Central memory CD8-positive, alpha-beta T cell (primary cell): ENCODE measurements around the gene KBTBD12.

Experiments used
- ATAC-seq: fragments of 150-1000 bp; cut with Tn5 transposase; replicated peaks from 2 replicates; pipeline ENCODE4 v1.10.0; 2022; ENCODE audit warnings: mild to moderate bottlenecking, moderate FRiP score, moderate number of reproducible peaks; ENCODE audit not compliant: poor library complexity, severe bottlenecking; ENCODE audit errors: extremely low read depth
- DNase-seq, 2 donors: peaks; one replicate each; pipeline ENCODE4 v3.0.0; 2021; ENCODE audit warnings: low spot score in 2 of 2
- H3K27ac Mint-ChIP-seq: one replicate; pipeline ENCODE4 v1.8.0; 2022; ENCODE audit warnings: low read depth, mild to moderate bottlenecking, moderate library complexity, mixed read lengths
- H3K27me3 Mint-ChIP-seq: one replicate; pipeline ENCODE4 v1.8.0; 2022; ENCODE audit warnings: mixed read lengths
- H3K36me3 Mint-ChIP-seq: one replicate; pipeline ENCODE4 v1.8.0; 2022; ENCODE audit warnings: mild to moderate bottlenecking, moderate library complexity, mixed read lengths; ENCODE audit not compliant: insufficient read depth
- H3K4me1 Mint-ChIP-seq: one replicate; pipeline ENCODE4 v1.8.0; 2022; ENCODE audit warnings: mixed read lengths
- H3K4me3 Mint-ChIP-seq: one replicate; pipeline ENCODE4 v1.8.0; 2022; ENCODE audit warnings: mild to moderate bottlenecking, moderate library complexity, mixed read lengths
- H3K9me3 Mint-ChIP-seq: one replicate; pipeline ENCODE4 v1.8.0; 2022; ENCODE audit warnings: mixed read lengths

The KBTBD12 gene

GRCh38 chr3:127964053-127964452, 49.0 kb downstream of the KBTBD12 start:
- H3K4me3 Mint-ChIP-seq: no peak overlapping the region
- H3K27ac Mint-ChIP-seq: no peak overlapping the region
- H3K9me3 Mint-ChIP-seq: no peaks in the 10 kb centered on the region
- peaks cover 2% of the 10 kb centered on the region for H3K36me3 Mint-ChIP-seq
- peaks cover 36% of the 10 kb centered on the region for H3K27me3 Mint-ChIP-seq
- ATAC-seq (no peak), DNase-seq (no peak)
- H3K4me1 Mint-ChIP-seq: no peaks in the 10 kb centered on the region

DNA sequence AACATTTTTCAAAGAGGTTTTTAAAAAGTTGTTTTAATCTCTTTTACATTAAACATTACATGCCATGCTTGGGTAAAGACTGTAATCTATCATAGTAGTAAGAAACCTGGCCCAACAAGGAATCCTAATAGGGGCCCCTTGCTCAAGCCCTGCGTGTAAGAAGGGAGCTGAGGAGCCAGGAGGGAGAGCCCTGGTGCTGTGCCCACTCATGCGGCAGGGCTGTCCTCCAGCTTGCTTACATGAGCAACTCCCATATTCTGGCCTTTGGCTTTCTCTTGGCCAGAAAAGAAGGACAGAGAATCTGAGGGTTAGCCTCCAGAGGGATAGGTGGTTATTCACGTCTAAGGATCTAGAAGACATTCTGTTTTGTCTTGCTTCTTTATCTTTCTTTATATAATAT, 49.8 kb downstream of the KBTBD12 start:
- H3K27me3 Mint-ChIP-seq: peaks cover 36% of the 10 kb centered on the region
- no peak overlapping the region for H3K27ac Mint-ChIP-seq
- peaks cover 2% of the 10 kb centered on the region for H3K36me3 Mint-ChIP-seq
- ATAC-seq (no peak), DNase-seq (no peak)
- no peak overlapping the region for H3K4me3 Mint-ChIP-seq
- no peaks in the 10 kb centered on the region for H3K4me1 Mint-ChIP-seq
- H3K9me3 Mint-ChIP-seq: no peaks in the 10 kb centered on the region

- Mint-ChIP-seq H3K9me3 (no peaks in the 10 kb centered on the region), H3K4me1 (no peaks in the 10 kb centered on the region), H3K4me3 (no peak overlapping the region), H3K36me3 (no peaks in the 10 kb centered on the region), H3K27ac (no peak overlapping the region), H3K27me3 (peaks cover 57% of the 10 kb centered on the region)
- no peak for DNase-seq
- no peak for ATAC-seq
Measured at GRCh38 chr3:127967316-127967715, 52.3 kb downstream of the KBTBD12 start.

DNA sequence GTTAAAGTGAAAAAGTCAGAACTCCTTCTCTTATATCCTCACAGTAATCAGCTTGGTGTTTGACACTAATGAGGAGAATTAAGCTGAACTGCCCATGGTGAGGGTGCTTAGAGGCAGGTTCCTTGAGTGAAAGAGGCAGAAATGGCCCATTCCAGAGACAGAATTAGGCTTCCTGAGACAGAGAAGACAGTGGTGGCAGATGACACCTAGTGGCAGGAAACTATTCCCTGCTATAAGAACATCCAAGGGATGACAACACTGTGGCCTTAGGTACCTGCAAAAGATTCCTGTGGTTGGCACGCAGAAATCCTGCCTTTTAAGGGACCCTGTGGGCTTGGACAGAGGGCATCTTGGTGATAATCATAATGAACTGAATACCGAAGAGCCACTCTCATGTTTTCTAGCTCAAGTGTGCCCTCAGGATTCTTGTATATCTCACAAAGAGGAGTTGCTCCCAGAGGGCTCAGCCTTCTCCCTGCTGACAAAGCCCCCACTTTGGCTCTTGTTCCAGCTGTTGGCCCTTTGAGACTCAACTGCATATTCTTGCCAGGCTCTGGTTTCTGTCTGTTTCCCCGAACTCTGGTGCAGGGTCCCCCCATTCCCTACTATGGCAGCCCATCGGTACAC, 56.0 kb downstream of the KBTBD12 start:
- H3K27me3 Mint-ChIP-seq: peaks cover 58% of the 10 kb centered on the region
- H3K9me3 Mint-ChIP-seq: no peaks in the 10 kb centered on the region
- no peaks in the 10 kb centered on the region for H3K36me3 Mint-ChIP-seq
- H3K4me3 Mint-ChIP-seq: no peak overlapping the region
- no peaks in the 10 kb centered on the region for H3K4me1 Mint-ChIP-seq
- no peak overlapping the region for H3K27ac Mint-ChIP-seq
- no peak for DNase-seq
- ATAC-seq: no peak

- ATAC-seq (no peak), DNase-seq (no peak)
- H3K9me3 Mint-ChIP-seq: no peaks in the 10 kb centered on the region
- H3K27me3 Mint-ChIP-seq: peaks cover 58% of the 10 kb centered on the region
- H3K36me3 Mint-ChIP-seq: no peaks in the 10 kb centered on the region
- no peak overlapping the region for H3K4me3 Mint-ChIP-seq
- H3K4me1 Mint-ChIP-seq: no peaks in the 10 kb centered on the region
- no peak overlapping the region for H3K27ac Mint-ChIP-seq
Measured at GRCh38 chr3:127974226-127974625, 59.2 kb downstream of the KBTBD12 start.

- peaks cover 58% of the 10 kb centered on the region for H3K27me3 Mint-ChIP-seq
- no peak for ATAC-seq
- H3K4me1 Mint-ChIP-seq: no peaks in the 10 kb centered on the region
- H3K36me3 Mint-ChIP-seq: no peaks in the 10 kb centered on the region
- H3K4me3 Mint-ChIP-seq: no peak overlapping the region
- H3K27ac Mint-ChIP-seq: no peak overlapping the region
- DNase-seq: no peak
- no peaks in the 10 kb centered on the region for H3K9me3 Mint-ChIP-seq
Measured at GRCh38 chr3:127975153-127976029, 60.4 kb downstream of the KBTBD12 start.

DNA sequence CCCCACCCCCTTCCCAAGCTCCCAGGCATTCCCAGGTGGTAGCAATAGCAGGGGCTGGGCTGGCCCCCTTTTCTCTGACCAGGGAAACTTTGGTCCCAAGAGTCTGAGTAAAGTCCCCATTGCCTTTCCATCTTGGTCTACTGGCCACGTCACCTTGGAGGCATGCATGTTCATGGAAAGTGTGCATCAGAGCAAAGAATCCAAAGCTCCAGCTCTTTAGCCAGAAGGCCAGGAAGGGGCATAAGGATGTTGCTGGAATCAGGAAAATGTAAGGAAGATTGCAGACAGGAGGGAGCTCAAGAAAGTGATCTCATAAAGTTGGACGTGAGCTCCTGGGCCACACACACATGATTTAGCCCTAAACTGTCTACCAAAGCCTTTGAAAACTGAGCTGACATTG, 63.6 kb downstream of the KBTBD12 start:
- H3K4me1 Mint-ChIP-seq: no peaks in the 10 kb centered on the region
- no peak for ATAC-seq
- H3K27ac Mint-ChIP-seq: no peak overlapping the region
- no peak overlapping the region for H3K4me3 Mint-ChIP-seq
- peaks cover 33% of the 10 kb centered on the region for H3K27me3 Mint-ChIP-seq
- no peaks in the 10 kb centered on the region for H3K9me3 Mint-ChIP-seq
- H3K36me3 Mint-ChIP-seq: peaks cover 2% of the 10 kb centered on the region
- no peak for DNase-seq

DNA sequence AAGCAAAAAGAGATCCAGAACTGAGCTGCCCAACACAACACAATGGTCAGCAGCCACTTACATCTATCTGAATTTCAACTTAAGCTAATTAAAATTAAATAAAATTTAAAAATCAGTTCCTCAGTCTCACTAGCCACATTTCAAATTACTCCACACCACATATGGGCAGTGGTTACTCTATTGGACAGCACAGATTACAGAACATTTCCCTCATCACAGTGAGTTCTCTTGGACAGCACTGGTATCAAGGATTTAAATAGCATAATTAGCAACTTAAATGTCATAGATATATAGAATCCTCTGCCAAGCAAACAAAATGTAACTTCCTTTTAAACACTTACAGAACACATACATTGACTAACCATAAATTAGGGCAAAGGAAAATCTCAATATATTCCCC, 64.4 kb downstream of the KBTBD12 start:
- DNase-seq (no peak), ATAC-seq (no peak)
- no peaks in the 10 kb centered on the region for H3K9me3 Mint-ChIP-seq
- no peaks in the 10 kb centered on the region for H3K4me1 Mint-ChIP-seq
- no peak overlapping the region for H3K27ac Mint-ChIP-seq
- peaks cover 2% of the 10 kb centered on the region for H3K36me3 Mint-ChIP-seq
- H3K27me3 Mint-ChIP-seq: peaks cover 41% of the 10 kb centered on the region
- H3K4me3 Mint-ChIP-seq: no peak overlapping the region

GRCh38 chr3:127981097-127981496, 66.1 kb downstream of the KBTBD12 start:
- ATAC-seq (no peak), DNase-seq (no peak)
- no peaks in the 10 kb centered on the region for H3K4me1 Mint-ChIP-seq
- H3K9me3 Mint-ChIP-seq: no peaks in the 10 kb centered on the region
- H3K27me3 Mint-ChIP-seq: peaks cover 42% of the 10 kb centered on the region
- H3K4me3 Mint-ChIP-seq: no peak overlapping the region
- no peak overlapping the region for H3K27ac Mint-ChIP-seq
- peaks cover 2% of the 10 kb centered on the region for H3K36me3 Mint-ChIP-seq

DNA sequence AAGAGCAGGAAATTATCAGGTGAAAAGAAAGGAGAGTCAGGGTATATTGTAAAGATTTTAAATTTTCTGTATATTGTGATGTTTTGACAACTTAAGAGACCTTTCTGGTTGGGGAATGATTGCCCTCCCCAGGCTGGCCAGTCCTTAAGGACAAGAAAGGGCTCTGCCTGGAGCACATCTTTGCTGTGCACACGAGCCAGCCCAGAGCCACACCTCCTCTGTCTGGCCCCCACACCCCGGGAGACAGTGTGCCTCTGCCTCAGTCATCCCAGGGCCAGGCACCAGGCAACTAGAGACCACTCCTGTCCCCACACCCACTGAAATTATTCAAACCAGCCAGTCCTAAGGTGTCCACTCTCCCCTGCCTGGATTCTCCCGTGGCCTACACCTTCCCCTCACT, 67.1 kb downstream of the KBTBD12 start:
- Mint-ChIP-seq H3K9me3 (no peaks in the 10 kb centered on the region), H3K27me3 (peaks cover 32% of the 10 kb centered on the region), H3K36me3 (peaks cover 3% of the 10 kb centered on the region), H3K4me3 (no peak overlapping the region), H3K27ac (no peak overlapping the region), H3K4me1 (no peaks in the 10 kb centered on the region)
- DNase-seq (no peak), ATAC-seq (no peak)

DNA sequence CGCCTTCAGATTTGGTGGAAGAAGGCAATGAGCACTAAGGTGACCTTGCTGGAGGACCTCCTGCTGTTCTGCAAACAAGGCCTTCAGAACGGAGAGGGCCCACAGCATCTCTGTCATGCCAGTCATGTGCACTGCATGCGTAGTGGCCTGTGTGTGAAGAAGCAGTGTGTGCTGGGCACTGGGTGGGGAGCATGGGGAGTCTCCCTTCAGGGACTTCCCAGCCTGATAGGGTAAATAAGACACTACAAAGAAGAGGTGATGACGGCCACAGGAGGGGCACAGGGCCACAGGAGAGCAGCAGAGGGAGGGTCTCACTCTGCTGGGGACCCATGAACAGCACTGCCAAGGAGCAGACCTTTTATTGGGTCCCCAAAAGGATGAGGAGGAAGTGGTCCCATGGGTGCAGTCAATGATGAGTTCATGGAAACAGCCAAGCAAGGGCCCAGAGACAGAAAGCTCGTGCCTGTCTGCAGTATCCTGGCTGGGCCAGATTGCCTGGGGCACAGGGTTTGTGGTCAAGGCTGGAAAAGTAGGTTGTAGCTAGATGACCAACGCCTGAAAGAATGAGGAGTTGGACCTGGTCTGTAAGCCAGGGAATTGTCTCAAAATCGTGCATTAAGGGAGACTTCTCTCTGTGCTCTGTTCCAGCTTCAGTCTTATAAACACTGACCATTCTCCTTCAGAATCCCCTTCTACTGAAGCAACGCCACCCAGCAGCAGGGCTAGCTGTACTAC, 69.4 kb downstream of the KBTBD12 start:
- DNase-seq (no peak), ATAC-seq (no peak)
- H3K4me3 Mint-ChIP-seq: no peak overlapping the region
- no peaks in the 10 kb centered on the region for H3K9me3 Mint-ChIP-seq
- H3K27ac Mint-ChIP-seq: no peak overlapping the region
- H3K27me3 Mint-ChIP-seq: peaks cover 15% of the 10 kb centered on the region
- H3K36me3 Mint-ChIP-seq: peaks cover 3% of the 10 kb centered on the region
- H3K4me1 Mint-ChIP-seq: no peaks in the 10 kb centered on the region

- H3K9me3 Mint-ChIP-seq: no peaks in the 10 kb centered on the region
- ATAC-seq: no peak
- peaks cover 13% of the 10 kb centered on the region for H3K27me3 Mint-ChIP-seq
- no peak overlapping the region for H3K4me3 Mint-ChIP-seq
- no peak for DNase-seq
- peaks cover 3% of the 10 kb centered on the region for H3K36me3 Mint-ChIP-seq
- no peaks in the 10 kb centered on the region for H3K4me1 Mint-ChIP-seq
- H3K27ac Mint-ChIP-seq: no peak overlapping the region
Measured at GRCh38 chr3:127985216-127985615, 70.2 kb downstream of the KBTBD12 start.
